ENCODE measurements around the gene RUFY4. TPM values are rescaled to one million over a fixed set of nuclear protein-coding genes. Genes with fewer than 3 reads are reported as not detected.

Gene RUFY4
- polyA plus RNA-seq, 1 donor (not counting 4 experiments of a cell fraction or from before 2014, with no cell fraction given), result not detected

- Histone ChIP-seq H4K20me1 (ENCODE audit: control insufficient read depth, extremely low read depth, insufficient read depth, low read length) (no peaks in the 10 kb centered on the region), H3K36me3 (ENCODE audit: control insufficient read depth in 2 of 2, extremely low read depth in 1 of 2, insufficient read depth in 2 of 2, low read length in 2 of 2) (no peaks in the 10 kb centered on the region), H3K9me3 (ENCODE audit: control insufficient read depth, low read depth, low read length) (no peaks in the 10 kb centered on the region), H3K79me2 (ENCODE audit: control insufficient read depth, insufficient read depth, low read length) (no peaks in the 10 kb centered on the region), H3K27me3 (ENCODE audit: control insufficient read depth, extremely low read depth, insufficient read depth, low read length) (peaks cover 34% of the 10 kb centered on the region), H3K4me2 (ENCODE audit: control insufficient read depth, extremely low read depth, insufficient read depth, low read depth, low read length) (no peak overlapping the region), H3K4me3 (ENCODE audit: control insufficient read depth in 2 of 3, extremely low read depth in 1 of 3, insufficient read depth in 2 of 3, low read depth in 1 of 3, low read length in 3 of 3) (no peak overlapping the region), H2AFZ (ENCODE audit: control insufficient read depth, low read length) (no peak overlapping the region), H3K9ac (ENCODE audit: control insufficient read depth, extremely low read depth, insufficient read depth, low read length) (no peak overlapping the region), H3K9me1 (ENCODE audit: control insufficient read depth, extremely low read depth, insufficient read depth, low read length) (no peaks in the 10 kb centered on the region), H3K27ac (ENCODE audit: control insufficient read depth, insufficient read depth, low read length) (no peak overlapping the region), H3K4me1 (ENCODE audit: control insufficient read depth, extremely low read depth, insufficient read depth, low read length) (peaks cover 35% of the 10 kb centered on the region)
- FAIRE-seq, result no peak
- DNase-seq (ENCODE audit: low read depth, low spot score), result no peak
- no peak for TF ChIP-seq EZH2 (IDR thresholded peaks at IDR 0.05; ENCODE audit: low read length)
- dilution Hi-C loops (cut with MboI; ENCODE audit: extremely low pct_ligation_motif_present, low sequenced_read_pairs), result no loop called here
These were observed 35.9 kb upstream of the RUFY4 start for GRCh38 chr2:218033208-218033589.

- H3K9me3 ChIP-seq (ENCODE audit: control insufficient read depth, low read depth, low read length), result no peaks in the 10 kb centered on the region
- no peak overlapping the region for H2AFZ ChIP-seq (ENCODE audit: control insufficient read depth, low read length)
- peaks cover 35% of the 10 kb centered on the region for H3K4me1 ChIP-seq (ENCODE audit: control insufficient read depth, extremely low read depth, insufficient read depth, low read length)
- H3K9me1 ChIP-seq (ENCODE audit: control insufficient read depth, extremely low read depth, insufficient read depth, low read length), result no peaks in the 10 kb centered on the region
- FAIRE-seq (no peak), DNase-seq (ENCODE audit: low read depth, low spot score) (no peak)
- H3K27me3 ChIP-seq (ENCODE audit: control insufficient read depth, extremely low read depth, insufficient read depth, low read length), result peaks cover 34% of the 10 kb centered on the region
- no peaks in the 10 kb centered on the region for H3K79me2 ChIP-seq (ENCODE audit: control insufficient read depth, insufficient read depth, low read length)
- no peak overlapping the region for H3K9ac ChIP-seq (ENCODE audit: control insufficient read depth, extremely low read depth, insufficient read depth, low read length)
- H4K20me1 ChIP-seq (ENCODE audit: control insufficient read depth, extremely low read depth, insufficient read depth, low read length), result no peaks in the 10 kb centered on the region
- no peak overlapping the region for H3K27ac ChIP-seq (ENCODE audit: control insufficient read depth, insufficient read depth, low read length)
- no peak overlapping the region for H3K4me3 ChIP-seq (ENCODE audit: control insufficient read depth in 2 of 3, extremely low read depth in 1 of 3, insufficient read depth in 2 of 3, low read depth in 1 of 3, low read length in 3 of 3)
- H3K4me2 ChIP-seq (ENCODE audit: control insufficient read depth, extremely low read depth, insufficient read depth, low read depth, low read length), result no peak overlapping the region
- dilution Hi-C loops (cut with MboI; ENCODE audit: extremely low pct_ligation_motif_present, low sequenced_read_pairs), result no loop called here
- TF ChIP-seq EZH2 (IDR thresholded peaks at IDR 0.05; ENCODE audit: low read length) (no peak), CTCF (optimal IDR thresholded peaks at IDR 0.05 in 1 of 3, IDR thresholded peaks at IDR 0.05 in 1 of 3, conservative IDR thresholded peaks at IDR 0.05 in 1 of 3; ENCODE audit: extremely low read depth in 1 of 3, insufficient read depth in 2 of 3, low read length in 3 of 3) (no peak)
- no peaks in the 10 kb centered on the region for H3K36me3 ChIP-seq (ENCODE audit: control insufficient read depth in 2 of 2, extremely low read depth in 1 of 2, insufficient read depth in 2 of 2, low read length in 2 of 2)
These were observed 35.2 kb upstream of the RUFY4 start for GRCh38 chr2:218033590-218034496.
